ENCODE data around the gene ZKSCAN8. TPM values are rescaled to one million over a fixed set of nuclear protein-coding genes. Genes with fewer than 3 reads are reported as not detected.
A peak's percentile ranks its signal among the peaks of the same experiment; 100 is the strongest.

Gene ZKSCAN8
- total RNA-seq, 1 experiment from 2014 or later = 25.4 TPM

DNA sequence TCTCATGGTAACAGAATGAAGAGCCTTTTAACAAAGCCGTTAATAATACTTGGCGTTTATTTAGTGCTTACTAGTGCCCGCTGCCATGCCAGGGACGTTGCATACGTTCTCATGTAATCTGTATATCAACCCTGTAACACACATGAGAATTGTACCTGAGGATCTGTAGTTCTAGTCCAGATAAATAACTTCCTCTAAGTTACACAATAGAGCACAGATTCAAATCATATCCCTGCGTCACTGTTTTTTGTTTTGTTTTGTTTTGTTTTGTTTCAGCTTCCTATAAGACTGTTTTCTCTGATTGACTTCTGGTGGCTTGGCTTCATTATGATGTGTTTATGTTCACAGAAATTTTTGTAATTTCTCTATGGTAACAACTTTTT lies 16.7 kb upstream of the ZKSCAN8 start:
- Histone ChIP-seq H3K18ac (ENCODE audit: insufficient read length, low read depth, low read length) (no peak overlapping the region), H2BK5ac (ENCODE audit: insufficient read length, low read length) (no peak overlapping the region), H3K9ac (ENCODE audit: extremely low read depth, insufficient read length, low read length) (peak overlapping the region; percentile 80), H2AFZ (ENCODE audit: low read length) (no peak overlapping the region), H3K23me2 (ENCODE audit: insufficient read length, low read depth, low read length, poor library complexity, severe bottlenecking) (no peaks in the 10 kb centered on the region), H3K79me2 (ENCODE audit: insufficient read depth, low read length) (peaks cover 3% of the 10 kb centered on the region; the same call in 1 of the 2 replicates), H4K8ac (replicated peaks; ENCODE audit: insufficient read length, low read depth, low read length) (no peak overlapping the region), H3K9me3 (ENCODE audit: control insufficient read depth, low read depth, low read length) (no peaks in the 10 kb centered on the region), H3K14ac (ENCODE audit: insufficient read depth, low read length) (no peak overlapping the region), H3K4me2 (ENCODE audit: insufficient read depth, insufficient read length, low read length) (peak overlapping the region; percentile 60), H3K56ac (ENCODE audit: insufficient read length, low read depth, low read length) (no peak overlapping the region), H3K23ac (ENCODE audit: insufficient read length, low read depth, low read length) (no peak overlapping the region), H3K79me1 (ENCODE audit: insufficient read depth, low read depth, low read length, poor library complexity, severe bottlenecking) (peaks cover 3% of the 10 kb centered on the region), H3K4me1 (ENCODE audit: insufficient read depth, low read length) (no peaks in the 10 kb centered on the region), H2BK20ac (ENCODE audit: low read depth, low read length, poor library complexity, severe bottlenecking) (no peak overlapping the region), H3K4ac (ENCODE audit: low read depth, low read length) (no peak overlapping the region), H4K91ac (ENCODE audit: insufficient read length, low read depth, low read length) (no peak overlapping the region), H3K27ac (ENCODE audit: insufficient read length, low read depth, low read length) (no peak overlapping the region), H3K27me3 (ENCODE audit: insufficient read depth, low read length) (no peaks in the 10 kb centered on the region), H2BK12ac (ENCODE audit: insufficient read length, low read depth, low read length) (no peak overlapping the region), H4K20me1 (ENCODE audit: control insufficient read depth, insufficient read depth, insufficient read length) (no peaks in the 10 kb centered on the region), H4K5ac (ENCODE audit: insufficient read length, low read depth, low read length) (no peak overlapping the region), H2AK5ac (ENCODE audit: insufficient read length, low read length) (no peak overlapping the region), H2BK15ac (ENCODE audit: low read depth, low read length) (no peak overlapping the region), H3T11ph (ENCODE audit: low read length) (no peak overlapping the region), H2BK120ac (ENCODE audit: low read depth, low read length, poor library complexity, severe bottlenecking) (no peak overlapping the region)
- no peak for DNase-seq
- Mint-ChIP-seq H3K4me3 (peak overlapping the region; percentile 98 to 99), H3K36me3 (ENCODE audit: insufficient read depth in 1 of 3, low read depth in 3 of 3) (peaks cover 10 to 55% (median 41%) of the 10 kb centered on the region in 3 experiments; a peak in 6 of 7 replicates), H3K27ac (peak overlapping the region; percentile 86 to 98 (median 98); a peak in 5 of 7 replicates), H3K27me3 (ENCODE audit: low read depth) (no peaks in the 10 kb centered on the region), H3K4me1 (peaks cover 12% of the 10 kb centered on the region in 2 experiments), H3K9me3 (no peaks in the 10 kb centered on the region)
- no CpG with 5 or more reads among the region's 6 CpGs for WGBS (ENCODE audit: extremely low coverage, insufficient read length, low lambda C conversion rate)
- TF ChIP-seq, protein P1, sequence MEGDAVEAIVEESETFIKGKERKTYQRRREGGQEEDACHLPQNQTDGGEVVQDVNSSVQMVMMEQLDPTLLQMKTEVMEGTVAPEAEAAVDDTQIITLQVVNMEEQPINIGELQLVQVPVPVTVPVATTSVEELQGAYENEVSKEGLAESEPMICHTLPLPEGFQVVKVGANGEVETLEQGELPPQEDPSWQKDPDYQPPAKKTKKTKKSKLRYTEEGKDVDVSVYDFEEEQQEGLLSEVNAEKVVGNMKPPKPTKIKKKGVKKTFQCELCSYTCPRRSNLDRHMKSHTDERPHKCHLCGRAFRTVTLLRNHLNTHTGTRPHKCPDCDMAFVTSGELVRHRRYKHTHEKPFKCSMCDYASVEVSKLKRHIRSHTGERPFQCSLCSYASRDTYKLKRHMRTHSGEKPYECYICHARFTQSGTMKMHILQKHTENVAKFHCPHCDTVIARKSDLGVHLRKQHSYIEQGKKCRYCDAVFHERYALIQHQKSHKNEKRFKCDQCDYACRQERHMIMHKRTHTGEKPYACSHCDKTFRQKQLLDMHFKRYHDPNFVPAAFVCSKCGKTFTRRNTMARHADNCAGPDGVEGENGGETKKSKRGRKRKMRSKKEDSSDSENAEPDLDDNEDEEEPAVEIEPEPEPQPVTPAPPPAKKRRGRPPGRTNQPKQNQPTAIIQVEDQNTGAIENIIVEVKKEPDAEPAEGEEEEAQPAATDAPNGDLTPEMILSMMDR (conservative IDR thresholded peaks at IDR 0.05) = no peak
